H9 (cell line): ENCODE measurements around the gene CERS5. TPM values are rescaled to one million over a fixed set of nuclear protein-coding genes. Genes with fewer than 3 reads are reported as not detected.

Experiments
- DNase-seq: peaks from one replicate; pipeline ENCODE4 v3.0.0-alpha.2; 2017
- H2AFZ ChIP-seq: one replicate; pipeline ENCODE4 v1.6.1; 2013; ENCODE audit warnings: mild to moderate bottlenecking, low read length, control low read depth, moderate library complexity
- H2AK5ac ChIP-seq: 2 replicates; pipeline ENCODE4 v1.6.1; 2013; ENCODE audit warnings: low read length, control low read depth, mixed read lengths; ENCODE audit not compliant: insufficient read length
- H2BK120ac ChIP-seq: one replicate; pipeline ENCODE4 v1.6.1; 2013; ENCODE audit warnings: low read depth, mild to moderate bottlenecking, low read length, control low read depth, inconsistent platforms; ENCODE audit not compliant: poor library complexity, severe bottlenecking
- H2BK12ac ChIP-seq: 2 replicates; pipeline ENCODE4 v1.6.1; 2013; ENCODE audit warnings: low read length, control low read depth, mixed read lengths, low read depth; ENCODE audit not compliant: insufficient read length
- H2BK15ac ChIP-seq: 2 replicates; pipeline ENCODE4 v1.6.1; 2013; ENCODE audit warnings: low read depth, low read length, control low read depth
- H2BK20ac ChIP-seq: one replicate; pipeline ENCODE4 v1.6.1; 2013; ENCODE audit warnings: low read depth, mild to moderate bottlenecking, low read length, control low read depth, inconsistent platforms; ENCODE audit not compliant: poor library complexity, severe bottlenecking
- H2BK5ac ChIP-seq: 2 replicates; pipeline ENCODE4 v1.6.1; 2013; ENCODE audit warnings: low read length, control low read depth, mixed read lengths; ENCODE audit not compliant: insufficient read length
- H3K14ac ChIP-seq: 2 replicates; pipeline ENCODE4 v1.6.1; 2013; ENCODE audit warnings: low read length, control low read depth; ENCODE audit not compliant: insufficient read depth
- H3K18ac ChIP-seq: 2 replicates; pipeline ENCODE4 v1.6.1; 2013; ENCODE audit warnings: low read depth, mild to moderate bottlenecking, mixed read lengths, low read length, control low read depth; ENCODE audit not compliant: insufficient read length
- H3K23ac ChIP-seq: 2 replicates; pipeline ENCODE4 v1.6.1; 2013; ENCODE audit warnings: low read length, control low read depth, mixed read lengths, low read depth; ENCODE audit not compliant: insufficient read length
- H3K23me2 ChIP-seq: 2 replicates; pipeline ENCODE4 v1.6.1; 2013; ENCODE audit warnings: low read depth, mild to moderate bottlenecking, mixed read lengths, low read length, control low read depth; ENCODE audit not compliant: insufficient read length, poor library complexity, severe bottlenecking
- H3K27ac ChIP-seq: 2 replicates; pipeline ENCODE4 v1.5.1; 2013; ENCODE audit warnings: low read length, control low read depth, mixed read lengths, low read depth; ENCODE audit not compliant: insufficient read length
- H3K27me3 ChIP-seq: 2 replicates; pipeline ENCODE4 v1.6.1; 2013; ENCODE audit warnings: low read length, control low read depth, inconsistent platforms; ENCODE audit not compliant: insufficient read depth
- H3K4ac ChIP-seq: 2 replicates; pipeline ENCODE4 v1.6.1; 2013; ENCODE audit warnings: low read depth, mild to moderate bottlenecking, control low read depth, inconsistent platforms, low read length, moderate library complexity
- H3K4me1 ChIP-seq: 2 replicates; pipeline ENCODE4 v1.6.1; 2013; ENCODE audit warnings: low read length, control low read depth, inconsistent platforms; ENCODE audit not compliant: insufficient read depth
- H3K4me2 ChIP-seq: 2 replicates; pipeline ENCODE4 v1.6.1; 2013; ENCODE audit warnings: low read length, control low read depth, mixed read lengths; ENCODE audit not compliant: insufficient read length, insufficient read depth
- H3K56ac ChIP-seq: 2 replicates; pipeline ENCODE4 v1.6.1; 2013; ENCODE audit warnings: low read depth, mild to moderate bottlenecking, mixed read lengths, low read length, control low read depth; ENCODE audit not compliant: insufficient read length
- H3K79me1 ChIP-seq: 2 replicates; pipeline ENCODE4 v1.6.1; 2013; ENCODE audit warnings: low read depth, mild to moderate bottlenecking, moderate library complexity, low read length, control low read depth, inconsistent platforms; ENCODE audit not compliant: insufficient read depth, poor library complexity, severe bottlenecking
- H3K79me2 ChIP-seq: 2 replicates; pipeline ENCODE4 v1.6.1; 2013; ENCODE audit warnings: low read length, control low read depth, inconsistent platforms; ENCODE audit not compliant: insufficient read depth
- H3K9ac ChIP-seq: 2 replicates; pipeline ENCODE4 v1.6.1; 2013; ENCODE audit warnings: low read length, control low read depth, mixed read lengths; ENCODE audit not compliant: insufficient read length; ENCODE audit errors: extremely low read depth
- H3K9me3 ChIP-seq: one replicate; pipeline ENCODE4 v1.6.1; 2013; ENCODE audit warnings: low read depth, low read length, inconsistent platforms; ENCODE audit not compliant: control insufficient read depth
- H3T11ph ChIP-seq: one replicate; pipeline ENCODE4 v1.6.1; 2013; ENCODE audit warnings: mild to moderate bottlenecking, low read length, control low read depth, inconsistent platforms
- H4K20me1 ChIP-seq: one replicate; pipeline ENCODE4 v1.6.1; 2013; ENCODE audit not compliant: control insufficient read depth, insufficient read length, insufficient read depth
- H4K5ac ChIP-seq: 2 replicates; pipeline ENCODE4 v1.6.1; 2013; ENCODE audit warnings: low read depth, mild to moderate bottlenecking, mixed read lengths, low read length, control low read depth; ENCODE audit not compliant: insufficient read length
- H4K8ac ChIP-seq: replicated peaks from 2 replicates; pipeline ENCODE4 v1.6.1; 2013; ENCODE audit warnings: low read length, control low read depth, mixed read lengths, low read depth; ENCODE audit not compliant: insufficient read length
- H4K91ac ChIP-seq: 2 replicates; pipeline ENCODE4 v1.6.1; 2013; ENCODE audit warnings: low read depth, mild to moderate bottlenecking, moderate library complexity, mixed read lengths, low read length, control low read depth; ENCODE audit not compliant: insufficient read length
- H3K27ac Mint-ChIP-seq, 3 experiments: 2 replicates in 2 of 3; 3 replicates in 1 of 3; pipeline ENCODE4 v1.8.0; 2020 to 2021; ENCODE audit warnings: mixed read lengths in 3 of 3, mild to moderate bottlenecking in 1 of 3, moderate library complexity in 1 of 3
- H3K27me3 Mint-ChIP-seq: 2 replicates; pipeline ENCODE4 v1.8.0; 2021; ENCODE audit warnings: low read depth, mild to moderate bottlenecking, moderate library complexity, mixed read lengths
- H3K36me3 Mint-ChIP-seq, 3 experiments: 2 replicates in 2 of 3; 3 replicates in 1 of 3; pipeline ENCODE4 v1.8.0; 2020 to 2021; ENCODE audit warnings: low read depth in 3 of 3, mixed read lengths in 3 of 3; ENCODE audit not compliant: insufficient read depth in 1 of 3
- H3K4me1 Mint-ChIP-seq, 2 experiments: 2 replicates each; pipeline ENCODE4 v1.8.0; 2020; ENCODE audit warnings: mixed read lengths in 2 of 2
- H3K4me3 Mint-ChIP-seq, 2 experiments: 2 replicates in 1 of 2; 3 replicates in 1 of 2; pipeline ENCODE4 v1.8.0; 2020 to 2021; ENCODE audit warnings: mild to moderate bottlenecking in 2 of 2, mixed read lengths in 2 of 2, moderate library complexity in 1 of 2
- H3K9me3 Mint-ChIP-seq, 2 experiments: 2 replicates in 1 of 2; 3 replicates in 1 of 2; pipeline ENCODE4 v1.8.0; 2020; ENCODE audit warnings: mild to moderate bottlenecking in 2 of 2, mixed read lengths in 2 of 2, moderate library complexity in 1 of 2
- WGBS: extraction: QIAGEN DNeasy Blood & Tissue Kit; methylation state at CpG from one replicate; pipeline ENCODE4 v1.1.7; 2013; ENCODE audit warnings: missing lambda C conversion rate, low lambda C conversion rate, mixed read lengths; ENCODE audit not compliant: insufficient read length; ENCODE audit errors: extremely low coverage; 5-methylcytosine and 5-hydroxymethylcytosine counted together
- total RNA-seq: library from RNA; stranded (reverse); gene quantifications from 2 replicates; pipeline ENCODE4 v1.2.1, GENCODE V29; 2021
- TF ChIP-seq, protein P1 (sequence below): fragments of 200-600 bp; sonication (generic); conservative IDR thresholded peaks from 3 replicates; pipeline ENCODE4 v1.8.0; 2021; ENCODE audit warnings: antibody characterized with exemption, mild to moderate bottlenecking

CERS5 gene
- total RNA-seq, 1 experiment from 2014 or later: 68.8 TPM

DNA sequence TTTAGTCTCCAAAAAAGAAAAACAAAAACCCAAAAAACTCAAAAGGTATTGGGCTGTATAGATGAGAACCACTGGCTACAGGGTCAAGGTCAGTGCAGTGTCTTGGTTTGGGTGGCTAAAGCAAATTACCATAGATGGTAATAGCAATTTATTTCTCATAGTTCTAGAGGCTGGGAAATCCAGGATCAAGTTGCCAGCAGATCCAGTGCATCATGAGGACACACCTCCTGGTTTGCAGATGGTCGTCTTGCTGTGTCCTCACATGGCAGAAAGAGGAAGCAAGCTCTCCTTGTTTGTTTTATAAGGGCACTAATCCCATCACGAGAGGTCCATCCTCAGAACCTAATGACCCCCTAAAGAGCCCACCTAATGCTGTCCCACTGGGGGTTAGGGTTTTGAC, 44.0 kb downstream of the CERS5 start:
- TF ChIP-seq, protein P1, sequence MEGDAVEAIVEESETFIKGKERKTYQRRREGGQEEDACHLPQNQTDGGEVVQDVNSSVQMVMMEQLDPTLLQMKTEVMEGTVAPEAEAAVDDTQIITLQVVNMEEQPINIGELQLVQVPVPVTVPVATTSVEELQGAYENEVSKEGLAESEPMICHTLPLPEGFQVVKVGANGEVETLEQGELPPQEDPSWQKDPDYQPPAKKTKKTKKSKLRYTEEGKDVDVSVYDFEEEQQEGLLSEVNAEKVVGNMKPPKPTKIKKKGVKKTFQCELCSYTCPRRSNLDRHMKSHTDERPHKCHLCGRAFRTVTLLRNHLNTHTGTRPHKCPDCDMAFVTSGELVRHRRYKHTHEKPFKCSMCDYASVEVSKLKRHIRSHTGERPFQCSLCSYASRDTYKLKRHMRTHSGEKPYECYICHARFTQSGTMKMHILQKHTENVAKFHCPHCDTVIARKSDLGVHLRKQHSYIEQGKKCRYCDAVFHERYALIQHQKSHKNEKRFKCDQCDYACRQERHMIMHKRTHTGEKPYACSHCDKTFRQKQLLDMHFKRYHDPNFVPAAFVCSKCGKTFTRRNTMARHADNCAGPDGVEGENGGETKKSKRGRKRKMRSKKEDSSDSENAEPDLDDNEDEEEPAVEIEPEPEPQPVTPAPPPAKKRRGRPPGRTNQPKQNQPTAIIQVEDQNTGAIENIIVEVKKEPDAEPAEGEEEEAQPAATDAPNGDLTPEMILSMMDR: no peak

More for the DNA sequence above, 44.0 kb downstream of the CERS5 start:
- Histone ChIP-seq H3K4me1 (no peaks in the 10 kb centered on the region), H3K27me3 (no peaks in the 10 kb centered on the region), H3K14ac (no peak overlapping the region), H3K27ac (no peak overlapping the region), H2BK12ac (no peak overlapping the region), H3K9ac (no peak overlapping the region), H3K18ac (no peak overlapping the region), H3K23me2 (no peaks in the 10 kb centered on the region), H3K4ac (no peak overlapping the region), H2AFZ (no peak overlapping the region), H3K9me3 (no peaks in the 10 kb centered on the region), H4K20me1 (no peaks in the 10 kb centered on the region), H3K79me2 (no peaks in the 10 kb centered on the region), H3K56ac (no peak overlapping the region), H4K91ac (no peak overlapping the region), H2BK20ac (no peak overlapping the region), H2BK15ac (no peak overlapping the region), H2BK5ac (no peak overlapping the region), H3K79me1 (no peaks in the 10 kb centered on the region), H4K5ac (no peak overlapping the region), H3K23ac (no peak overlapping the region), H3T11ph (no peak overlapping the region), H4K8ac (no peak overlapping the region), H2AK5ac (no peak overlapping the region), H2BK120ac (no peak overlapping the region), H3K4me2 (no peak overlapping the region)
- Mint-ChIP-seq H3K36me3 (peaks cover 0 to 33% (median 0%) of the 10 kb centered on the region in 3 experiments; a peak in 4 of 7 replicates), H3K4me1 (no peaks in the 10 kb centered on the region), H3K9me3 (no peaks in the 10 kb centered on the region), H3K27ac (no peak overlapping the region; a peak in 2 of 7 replicates), H3K27me3 (no peaks in the 10 kb centered on the region), H3K4me3 (no peak overlapping the region)
- no CpG with 5 or more reads among the region's 2 CpGs for WGBS
- no peak for DNase-seq
